Measurements from ENCODE around the gene TRMT10B.
A peak's percentile ranks its signal among the peaks of the same experiment; 100 is the strongest.
"Not testable (repeated sequence)": the region's sequence is repeated elsewhere in the genome, so short reads cannot be mapped to it uniquely, and the experiment has no call there.

TRMT10B gene

GRCh38 chr9:37749129-37749528, 4.5 kb upstream of the TRMT10B start:
- DNase-seq (ENCODE audit: low read depth, low spot score): no peak
- no peak overlapping the region for H3K27ac ChIP-seq

- no peak for DNase-seq (ENCODE audit: low read depth, low spot score)
Measured at GRCh38 chr9:37751186-37751585, 2.4 kb upstream of the TRMT10B start.

DNA sequence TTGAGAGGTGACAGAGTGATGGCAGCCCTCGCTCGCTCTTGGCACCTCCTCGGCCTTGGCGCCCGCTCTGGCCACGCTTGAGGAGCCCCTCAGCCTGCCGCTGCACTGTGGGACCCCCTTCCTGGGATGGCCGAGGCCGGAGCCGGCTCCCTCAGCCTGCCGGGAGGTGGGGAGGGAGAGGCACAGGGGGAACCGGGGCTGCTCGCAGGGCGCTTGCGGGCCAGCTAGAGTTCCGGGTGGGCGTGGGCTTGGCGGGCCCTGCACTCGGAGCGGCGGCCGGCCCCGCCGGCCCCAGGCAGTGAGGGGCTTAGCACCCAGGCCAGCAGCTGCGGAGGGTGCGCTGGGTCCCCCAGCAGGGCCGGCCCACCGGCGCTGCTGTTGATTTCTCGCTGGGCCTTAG, 1.9 kb upstream of the TRMT10B start:
- not testable (repeated sequence) for H3K27ac ChIP-seq; DNase-seq (ENCODE audit: low read depth, low spot score)

More at GRCh38 chr9:37751186-37751585, 2.4 kb upstream of the TRMT10B start:
- no peak overlapping the region for H3K27ac ChIP-seq

GRCh38 chr9:37752112-37752511, 1.5 kb upstream of the TRMT10B start:
- H3K27ac ChIP-seq; DNase-seq (ENCODE audit: low read depth, low spot score): not testable (repeated sequence)

DNA sequence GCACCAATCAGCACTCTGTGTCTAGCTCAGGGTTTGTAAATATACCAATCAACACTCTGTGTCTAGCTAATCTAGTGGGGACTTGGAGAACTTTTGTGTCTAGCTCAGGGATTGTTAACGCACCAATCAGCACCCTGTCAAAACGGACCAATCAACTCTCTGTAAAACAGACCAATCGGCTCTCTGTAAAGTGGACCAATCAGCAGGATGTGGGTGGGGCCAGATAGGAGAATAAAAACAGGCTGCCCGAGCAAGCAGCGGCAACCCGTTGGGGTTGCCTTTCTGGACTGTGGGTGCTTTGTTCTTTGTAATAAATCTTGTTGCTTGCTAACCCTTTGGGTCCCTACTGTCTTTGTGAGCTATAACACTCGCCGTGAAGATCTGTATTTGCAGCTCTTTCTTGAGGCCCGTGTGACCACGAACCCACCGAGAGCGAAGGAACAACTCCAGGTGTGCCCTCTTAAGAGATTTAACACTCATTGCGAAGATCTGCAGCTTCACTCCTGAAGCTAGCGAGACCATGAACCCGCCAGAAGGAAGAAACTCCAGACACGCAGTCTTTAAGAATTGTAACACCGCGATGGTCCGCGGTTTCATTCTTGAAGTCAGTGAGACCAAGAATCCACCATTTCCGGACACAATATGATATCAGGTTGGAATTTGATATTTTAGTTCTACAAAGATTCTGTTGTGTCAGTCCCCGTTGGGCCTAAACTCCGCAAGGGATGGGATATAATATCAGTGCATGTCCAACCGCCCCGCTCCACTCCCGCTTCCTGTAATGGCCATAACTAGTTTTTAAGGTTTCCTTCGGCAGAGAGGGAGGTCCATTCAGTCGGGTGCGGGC, 740 bp upstream of the TRMT10B start:
- no peak for DNase-seq (ENCODE audit: low read depth, low spot score)
- H3K27ac ChIP-seq: no peak overlapping the region

GRCh38 chr9:37758747-37759146, 5.1 kb downstream of the TRMT10B start:
- no peak overlapping the region for H3K27ac ChIP-seq
- DNase-seq (ENCODE audit: low read depth, low spot score): no peak

- H3K27ac ChIP-seq: peak overlapping the region; percentile 17
- DNase-seq (ENCODE audit: low read depth, low spot score): no peak
Measured at GRCh38 chr9:37760416-37761161, 7.0 kb downstream of the TRMT10B start.

DNA sequence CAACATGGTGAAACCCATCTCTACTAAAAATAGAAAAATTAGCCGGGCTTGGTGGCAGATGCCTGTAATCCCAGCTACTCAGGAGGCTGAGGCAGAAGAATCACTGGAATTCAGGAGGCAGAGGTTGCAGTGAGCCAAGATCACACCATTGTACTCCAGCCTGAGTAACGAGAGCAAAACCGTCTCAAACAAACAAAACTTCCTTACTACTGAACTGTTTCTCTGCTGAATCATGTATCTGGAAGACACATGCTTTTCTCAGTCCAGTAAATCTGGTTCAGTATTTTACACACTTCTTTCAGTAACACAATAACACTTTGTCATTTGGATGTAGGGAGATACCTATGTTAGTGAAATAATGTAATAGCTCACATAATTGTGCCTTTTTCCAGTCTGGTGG, 7.9 kb downstream of the TRMT10B start:
- H3K27ac ChIP-seq: peak overlapping the region; percentile 17
- DNase-seq (ENCODE audit: low read depth, low spot score): no peak

DNA sequence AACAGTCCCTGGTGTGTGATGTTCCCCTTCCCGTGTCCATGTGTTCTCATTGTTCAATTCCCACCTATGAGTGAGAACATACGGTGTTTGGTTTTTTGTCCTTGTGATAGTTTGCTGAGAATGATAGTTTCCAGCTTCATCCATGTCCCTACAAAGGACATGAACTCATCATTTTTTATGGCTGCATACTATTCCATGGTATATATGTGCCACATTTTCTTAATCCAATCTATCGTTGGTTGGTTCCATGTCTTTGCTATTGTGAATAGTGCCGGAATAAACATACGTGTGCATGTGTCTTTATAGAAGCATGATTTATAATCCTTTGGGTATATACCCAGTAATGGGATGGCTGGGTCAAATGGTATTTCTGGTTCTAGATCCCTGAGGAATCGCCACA, 11.7 kb downstream of the TRMT10B start:
- not testable (repeated sequence) for H3K27ac ChIP-seq; DNase-seq (ENCODE audit: low read depth, low spot score)

DNA sequence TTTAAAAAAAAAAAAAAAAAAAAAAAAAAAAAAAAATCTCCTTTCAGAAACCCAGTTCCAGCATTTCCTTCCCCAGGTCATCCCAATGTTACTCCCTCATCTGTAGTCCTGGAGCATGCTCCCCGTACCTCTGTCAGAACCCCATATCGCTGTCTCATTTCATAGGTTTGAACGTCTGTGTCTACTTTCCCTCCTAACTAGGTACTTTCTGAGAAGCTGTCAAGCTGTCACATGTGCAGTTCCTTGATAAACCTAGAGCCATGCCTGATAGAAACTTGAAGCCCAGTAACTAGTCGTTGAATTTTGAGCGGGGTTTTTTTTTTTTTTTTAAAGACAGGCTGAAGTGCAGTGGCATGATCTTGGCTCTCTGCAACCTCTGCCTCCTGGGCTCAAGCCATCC, 15.7 kb downstream of the TRMT10B start:
- DNase-seq (ENCODE audit: low read depth, low spot score): no peak
- H3K27ac ChIP-seq: no peak overlapping the region

DNA sequence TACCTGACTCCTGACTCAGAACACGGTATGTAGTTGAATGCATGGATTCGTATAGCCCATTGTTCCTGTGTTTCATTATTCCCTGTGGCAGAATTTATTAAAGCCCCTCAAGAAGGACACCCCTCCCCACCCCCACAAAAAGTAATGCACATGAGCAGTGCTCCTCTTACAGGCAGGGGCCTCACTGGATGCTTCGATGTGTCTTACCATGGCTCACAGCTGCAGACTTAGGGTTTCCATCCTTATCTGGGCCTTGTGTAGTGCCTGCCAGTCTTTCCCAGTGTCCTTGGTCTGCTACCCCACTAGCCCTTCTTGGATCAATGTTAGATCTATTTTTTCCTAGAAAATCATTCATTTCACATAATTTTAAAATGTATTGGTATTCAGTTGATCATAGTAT, 16.4 kb downstream of the TRMT10B start:
- DNase-seq (ENCODE audit: low read depth, low spot score): no peak
- H3K27ac ChIP-seq: no peak overlapping the region

GRCh38 chr9:37775216-37775919, 21.8 kb downstream of the TRMT10B start:
- no peak overlapping the region for H3K27ac ChIP-seq
- no peak for DNase-seq (ENCODE audit: low read depth, low spot score)

DNA sequence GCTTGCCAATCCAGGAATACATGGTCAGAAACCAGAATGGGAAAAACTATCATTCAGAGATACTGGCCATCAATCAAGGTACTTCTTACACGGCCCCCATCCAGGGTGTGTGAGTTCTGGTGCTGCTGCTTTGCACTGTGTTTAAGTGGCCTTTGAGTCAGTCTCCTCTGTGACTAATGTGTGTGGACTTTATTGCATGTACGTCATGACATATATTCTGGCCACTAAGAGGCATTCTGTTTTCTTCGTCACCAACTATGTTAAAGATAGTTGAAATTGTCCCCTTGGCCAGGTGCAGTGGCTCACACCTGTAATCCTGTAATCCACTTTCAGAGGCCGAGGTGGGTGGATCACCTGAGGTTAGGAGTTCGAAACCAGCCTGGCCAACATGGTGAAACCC, 22.7 kb downstream of the TRMT10B start:
- H3K27ac ChIP-seq: peak overlapping the region; percentile 21
- DNase-seq (ENCODE audit: low read depth, low spot score): no peak

DNA sequence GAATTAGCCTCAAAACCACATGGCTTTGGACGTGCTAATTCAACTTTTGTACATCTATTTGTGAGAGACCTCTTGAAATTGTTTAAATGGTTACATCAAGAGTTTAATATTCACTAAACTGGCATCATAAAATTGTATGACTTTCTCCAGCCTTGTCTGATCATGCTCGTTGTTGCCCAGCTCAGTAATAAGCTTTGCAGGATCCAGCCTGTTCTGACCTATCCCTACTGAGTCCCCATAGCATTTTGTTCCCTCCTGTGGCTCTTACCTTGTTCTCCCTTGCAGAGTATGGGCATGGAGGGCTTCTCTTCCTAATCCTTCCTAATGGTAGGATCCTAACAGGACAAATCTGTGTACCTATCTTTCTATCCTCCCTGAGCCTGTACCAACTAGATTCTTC, 24.9 kb downstream of the TRMT10B start:
- no peak for DNase-seq (ENCODE audit: low read depth, low spot score)
- H3K27ac ChIP-seq: peak overlapping the region; percentile 37

DNA sequence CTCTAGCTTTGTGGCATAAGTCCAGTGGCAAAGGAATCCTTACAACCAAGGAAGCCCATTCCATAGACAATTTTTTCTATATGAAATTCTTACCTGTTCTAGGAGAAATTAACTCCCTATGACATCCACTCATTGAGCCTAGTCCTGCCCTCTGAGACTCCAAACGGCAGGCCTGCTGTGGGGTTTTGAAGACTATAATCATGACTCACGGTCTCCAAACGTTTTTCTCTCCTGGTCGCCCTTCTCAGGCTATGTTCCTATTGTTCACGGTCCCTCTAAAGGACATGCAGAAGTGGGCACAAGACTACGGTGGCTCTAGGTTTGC, 30.6 kb downstream of the TRMT10B start:
- no peak for DNase-seq (ENCODE audit: low read depth, low spot score)
- peak overlapping the region; percentile 63 for H3K27ac ChIP-seq

DNA sequence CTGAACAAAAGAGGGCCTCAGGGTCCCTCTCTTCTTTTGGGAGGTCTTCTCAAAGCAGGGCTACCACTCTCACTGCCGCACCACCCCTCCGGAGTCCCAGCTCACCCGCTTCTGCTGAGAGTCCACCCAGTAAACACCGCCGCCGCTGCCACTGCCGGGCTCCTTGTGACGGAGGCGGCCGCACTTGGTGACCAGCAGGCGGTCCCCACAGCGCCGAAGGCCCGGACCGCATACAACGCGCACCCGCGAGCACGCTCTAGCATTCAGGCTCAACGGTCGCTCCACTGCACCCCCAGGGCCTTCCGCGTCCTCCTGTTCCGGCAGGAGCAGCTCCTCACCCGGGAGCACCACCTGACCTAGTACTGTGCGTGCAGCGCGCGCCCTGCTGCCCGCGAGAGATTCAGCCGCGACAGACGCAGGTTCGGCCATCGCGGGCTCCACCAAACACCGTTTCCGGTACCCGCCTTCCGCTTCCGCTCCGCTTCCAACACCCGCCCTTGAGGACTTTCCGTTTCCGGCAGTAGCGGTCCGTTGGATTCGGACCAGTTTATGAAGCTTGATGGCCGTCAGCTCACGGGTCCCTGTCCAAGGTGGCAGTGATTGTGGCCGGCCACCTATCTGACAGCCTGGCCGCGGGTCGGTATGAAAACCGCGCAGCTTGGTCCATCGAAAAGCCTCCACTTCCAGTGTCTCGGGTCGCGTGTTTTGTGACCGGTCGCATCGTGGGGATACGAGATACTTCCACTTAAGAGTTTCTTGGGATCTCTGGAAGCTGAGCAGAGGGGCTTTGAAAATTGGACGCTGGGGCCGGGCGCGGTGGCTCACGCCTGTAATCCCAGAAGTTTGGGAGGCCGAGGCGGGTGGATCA, 31.2 kb downstream of the TRMT10B start, which contains the start of gene EXOSC3:
TSS of gene EXOSC3 (minus strand) at position 449 of the 868 bp plus-strand sequence. CDS start at position 429, 20 bp downstream.
- DNase-seq (ENCODE audit: low read depth, low spot score): peak; percentile 56
- peak within 1 kb of the TSS; percentile 63 for H3K27ac ChIP-seq

GRCh38 chr9:37787059-37787458, 33.5 kb downstream of the TRMT10B start:
- DNase-seq (ENCODE audit: low read depth, low spot score): no peak
- no peak overlapping the region for H3K27ac ChIP-seq

DNA sequence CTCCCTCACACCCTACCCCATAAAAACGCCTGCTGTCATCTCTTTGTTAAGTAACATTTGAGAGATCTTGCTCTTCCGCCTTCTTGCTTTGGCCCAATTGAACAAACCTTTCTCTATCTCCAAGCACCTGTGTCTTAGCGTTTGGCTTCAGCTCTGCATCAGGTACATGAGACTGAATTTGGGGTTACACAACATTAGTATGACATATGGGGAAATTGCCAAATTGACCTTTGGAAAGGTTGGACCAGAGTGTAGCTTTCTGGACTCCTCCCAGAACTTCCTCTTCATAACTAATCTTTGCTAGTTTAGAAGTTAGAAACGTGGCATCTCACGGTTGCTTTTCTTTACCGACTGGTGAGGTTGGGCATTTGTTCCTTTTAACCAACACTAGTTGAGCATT, 34.7 kb downstream of the TRMT10B start:
- H3K27ac ChIP-seq: no peak overlapping the region
- no peak for DNase-seq (ENCODE audit: low read depth, low spot score)

- DNase-seq (ENCODE audit: low read depth, low spot score): no peak
- no peak overlapping the region for H3K27ac ChIP-seq
Measured at GRCh38 chr9:37790096-37790495, 36.5 kb downstream of the TRMT10B start.

- no peak for DNase-seq (ENCODE audit: low read depth, low spot score)
- H3K27ac ChIP-seq: no peak overlapping the region
Measured at GRCh38 chr9:37792122-37792521, 38.5 kb downstream of the TRMT10B start.
